NCI-H1694 treated with DMSO at 0.1 percent for 48 hours (cell line): Measurements from ENCODE around the gene MUSK.
"Not testable (repeated sequence)": the region's sequence is repeated elsewhere in the genome, so short reads cannot be mapped to it uniquely, and the experiment has no call there.

Source experiments
- DNase-seq: peaks from one replicate; lab custom pipeline; 2025; lab: John Stamatoyannopoulos, UW

The MUSK gene

DNA sequence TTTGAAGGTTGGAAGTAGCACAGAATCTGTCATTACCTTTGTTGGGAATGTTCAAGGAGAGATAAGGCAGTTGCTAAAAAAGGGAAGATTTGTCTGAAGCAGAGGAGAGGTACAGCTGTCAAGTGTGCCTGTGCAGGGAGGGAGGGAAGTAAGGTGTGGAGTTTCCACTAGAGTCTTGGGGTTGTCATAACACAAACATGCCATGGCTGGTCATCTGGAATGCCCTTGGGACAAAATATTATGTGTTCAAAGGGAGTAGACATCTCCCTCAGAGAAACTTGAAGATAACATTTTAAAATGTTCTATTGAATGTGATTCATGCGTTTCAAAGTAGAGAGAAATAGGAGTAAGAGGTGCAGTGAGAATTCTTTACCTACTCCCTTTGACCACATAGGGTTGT lies 95.0 kb downstream of the MUSK start:
- DNase-seq: no peak

DNA sequence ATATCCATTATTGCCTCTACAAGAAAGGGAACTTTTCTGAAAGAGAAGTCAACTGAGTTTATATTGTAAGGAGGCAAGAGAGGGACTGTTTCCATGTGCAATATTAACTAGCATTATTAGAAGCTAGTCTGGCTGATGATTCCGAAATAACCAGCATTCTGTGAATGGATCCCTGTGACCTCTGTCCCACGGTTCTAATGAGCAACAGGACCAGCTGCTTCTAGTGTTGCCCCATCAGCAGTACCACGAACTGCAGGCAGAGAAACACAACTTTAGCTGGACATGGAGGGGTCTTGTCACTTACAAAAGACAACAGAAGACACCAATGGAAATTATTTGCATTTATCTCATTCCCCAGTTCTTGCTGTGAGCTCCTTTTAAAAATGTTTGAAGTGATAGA lies 95.4 kb downstream of the MUSK start:
- no peak for DNase-seq

DNA sequence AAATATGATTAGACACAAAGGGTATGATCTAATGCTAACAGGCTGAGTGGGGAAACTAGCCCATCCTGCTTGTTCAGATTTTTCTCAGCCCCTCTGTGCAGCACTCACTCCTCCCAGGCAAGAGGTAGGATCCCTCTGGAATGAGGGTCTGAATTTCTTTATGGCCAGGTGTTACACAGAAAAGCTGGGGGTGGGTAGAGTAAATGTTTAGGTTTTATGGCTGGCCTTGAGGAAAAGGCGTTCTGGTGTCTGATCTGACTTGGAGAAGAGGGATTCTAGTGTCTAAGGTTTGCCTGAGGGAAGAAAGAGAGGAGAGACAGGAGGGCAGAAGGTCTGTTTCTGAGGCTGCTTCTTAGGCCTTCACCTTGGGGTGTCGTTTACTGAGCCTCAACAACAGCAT lies 97.3 kb downstream of the MUSK start:
- DNase-seq: no peak

DNA sequence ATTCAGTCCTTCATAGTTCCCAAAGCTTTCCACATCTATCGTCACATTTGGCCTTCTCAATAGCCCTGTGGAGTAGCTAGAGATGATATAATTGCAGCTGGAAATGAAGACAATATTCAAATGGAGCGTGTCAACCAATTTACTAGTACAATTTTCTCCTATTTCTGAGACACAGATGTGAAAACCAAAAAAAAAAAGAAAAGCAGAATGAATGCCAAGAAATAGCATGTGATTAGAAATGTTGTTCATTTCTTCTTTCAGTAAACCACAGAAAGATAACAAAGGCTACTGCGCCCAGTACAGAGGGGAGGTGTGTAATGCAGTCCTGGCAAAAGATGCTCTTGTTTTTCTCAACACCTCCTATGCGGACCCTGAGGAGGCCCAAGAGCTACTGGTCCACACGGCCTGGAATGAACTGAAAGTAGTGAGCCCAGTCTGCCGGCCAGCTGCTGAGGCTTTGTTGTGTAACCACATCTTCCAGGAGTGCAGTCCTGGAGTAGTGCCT lies 99.0 kb downstream of the MUSK start:
- no peak for DNase-seq

DNA sequence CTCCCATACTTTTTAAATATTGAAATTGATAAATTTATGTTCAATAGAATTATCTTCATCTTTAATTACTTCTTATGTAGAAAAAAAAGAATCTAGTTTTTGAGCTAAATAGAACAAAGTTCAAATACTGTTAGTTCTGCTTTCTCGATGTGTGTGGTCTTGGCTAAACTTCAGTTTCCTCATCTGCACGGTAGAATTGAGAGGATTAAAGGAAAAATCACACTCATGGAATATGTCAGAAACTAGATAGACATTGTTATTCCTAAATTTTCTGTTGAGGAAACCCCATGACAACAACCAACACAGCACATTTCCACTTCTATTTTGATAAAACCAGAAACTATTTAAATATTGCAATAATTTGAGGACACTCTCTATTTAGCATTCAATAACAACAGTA lies 100.3 kb downstream of the MUSK start:
- no peak for DNase-seq

DNA sequence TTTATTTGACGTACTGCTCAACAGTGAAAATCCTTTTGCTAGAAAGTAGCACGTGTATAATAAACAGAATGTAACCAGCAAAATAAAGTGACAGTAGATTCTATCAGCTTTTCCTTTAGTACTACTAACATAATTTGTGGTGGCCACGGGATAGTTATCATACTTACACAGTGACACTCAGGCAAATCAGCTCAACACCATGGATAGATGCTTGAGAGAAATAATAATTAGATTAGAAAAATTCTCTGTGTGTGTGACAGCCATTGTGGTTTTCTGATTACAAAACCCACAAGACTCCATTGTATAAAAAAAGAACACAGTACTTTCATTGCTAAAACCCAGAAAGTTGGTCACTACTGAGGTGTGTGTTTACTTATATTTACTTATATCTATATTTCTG lies 101.1 kb downstream of the MUSK start:
- no peak for DNase-seq

DNA sequence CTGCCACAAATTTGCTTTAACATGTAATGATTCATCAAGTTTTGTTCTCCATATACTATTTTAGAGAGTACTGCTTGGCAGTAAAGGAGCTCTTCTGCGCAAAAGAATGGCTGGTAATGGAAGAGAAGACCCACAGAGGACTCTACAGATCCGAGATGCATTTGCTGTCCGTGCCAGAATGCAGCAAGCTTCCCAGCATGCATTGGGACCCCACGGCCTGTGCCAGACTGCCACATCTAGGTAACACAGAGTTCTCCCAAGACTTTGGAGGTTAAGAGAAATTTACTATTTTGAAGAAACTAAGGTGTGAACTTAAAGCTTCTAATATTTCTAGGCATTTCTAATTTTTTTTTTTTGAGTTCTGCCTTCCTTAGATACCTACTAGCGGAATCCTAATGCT lies 107.1 kb downstream of the MUSK start:
- no peak for DNase-seq

DNA sequence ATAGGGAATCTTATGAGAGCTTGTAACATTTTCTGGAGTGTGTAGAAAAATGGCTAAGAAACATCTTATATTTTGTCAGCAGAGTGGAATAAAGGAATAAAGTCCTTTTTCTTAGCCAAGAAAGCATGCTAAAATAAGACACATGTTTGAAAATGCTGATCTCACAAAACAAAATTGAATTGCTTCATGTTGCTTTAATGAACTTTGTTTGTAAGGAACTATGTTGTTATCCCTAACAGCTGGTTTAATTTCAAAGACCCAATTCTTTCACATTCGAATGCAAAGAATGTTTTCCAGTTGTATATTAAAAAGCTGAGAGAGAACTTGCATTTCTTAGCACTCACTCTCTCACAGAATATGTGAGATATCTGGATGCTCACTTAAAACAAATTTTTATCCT lies 107.6 kb downstream of the MUSK start:
- no peak for DNase-seq

DNA sequence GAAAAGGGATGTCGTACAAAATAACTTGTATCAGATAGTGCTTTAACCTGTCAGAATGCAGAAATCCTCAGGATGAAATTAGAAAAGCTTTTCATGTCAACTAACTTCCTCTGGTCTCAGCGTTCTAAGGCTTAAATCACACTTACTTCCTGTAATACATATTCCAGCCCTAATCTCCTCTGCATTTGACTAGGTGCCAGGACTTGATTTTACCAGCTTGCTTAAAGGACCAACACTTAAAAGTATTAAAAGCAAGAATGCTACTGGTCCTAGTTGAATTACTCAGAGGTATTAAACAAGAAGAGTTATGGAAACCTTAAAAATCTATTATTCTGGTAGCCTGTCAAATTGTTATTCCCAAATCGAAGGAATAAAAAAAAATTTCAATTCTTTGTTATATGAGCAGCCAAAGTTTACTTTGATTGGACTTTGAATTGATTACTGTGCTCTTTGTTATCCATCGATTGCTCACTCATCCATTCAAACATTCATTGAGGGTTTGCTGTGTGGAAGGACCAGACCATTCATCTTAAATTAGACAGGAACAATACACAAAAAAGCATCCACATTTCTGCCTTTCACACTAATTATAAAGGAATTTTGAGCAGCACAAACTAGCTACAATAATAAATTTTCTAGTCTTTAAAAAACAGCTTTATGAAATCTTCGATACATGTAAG lies 108.7 kb downstream of the MUSK start:
- DNase-seq: no peak

DNA sequence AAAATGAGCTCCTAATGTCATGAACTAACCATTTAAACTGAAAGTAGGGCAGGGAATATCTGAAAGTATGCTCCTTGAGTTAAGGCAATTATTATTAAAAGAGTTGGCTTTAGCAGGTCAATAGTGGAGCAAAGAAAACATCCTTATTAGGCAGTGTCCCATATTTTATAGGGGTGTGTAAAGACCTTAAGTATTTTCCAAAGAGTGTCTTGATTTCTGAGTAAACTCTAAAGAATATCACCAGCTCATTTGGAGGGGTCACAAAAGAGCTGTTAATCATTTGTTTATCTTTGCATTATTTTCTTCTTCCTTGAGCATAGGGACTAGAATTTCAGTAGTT lies 109.3 kb downstream of the MUSK start:
- DNase-seq: no peak

DNA sequence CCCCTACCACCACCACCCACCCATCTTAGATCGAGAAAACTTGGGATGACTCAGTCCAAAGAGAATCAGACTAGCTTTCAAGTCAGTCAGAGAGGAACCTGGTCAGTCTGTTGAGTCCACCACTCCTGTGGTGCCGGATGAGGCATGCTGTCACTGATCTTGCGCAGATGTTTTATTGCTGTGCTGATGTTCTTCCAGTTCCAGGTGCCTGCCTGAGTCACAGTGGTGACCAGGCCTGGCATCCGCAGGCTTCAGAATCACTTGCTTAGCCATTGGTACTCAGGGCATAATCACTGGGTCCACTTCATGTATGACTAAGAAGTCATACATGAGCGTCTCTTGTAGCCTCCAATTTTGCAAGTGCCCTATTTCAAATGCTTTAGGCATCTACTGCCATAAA lies 114.1 kb downstream of the MUSK start:
- no peak for DNase-seq

DNA sequence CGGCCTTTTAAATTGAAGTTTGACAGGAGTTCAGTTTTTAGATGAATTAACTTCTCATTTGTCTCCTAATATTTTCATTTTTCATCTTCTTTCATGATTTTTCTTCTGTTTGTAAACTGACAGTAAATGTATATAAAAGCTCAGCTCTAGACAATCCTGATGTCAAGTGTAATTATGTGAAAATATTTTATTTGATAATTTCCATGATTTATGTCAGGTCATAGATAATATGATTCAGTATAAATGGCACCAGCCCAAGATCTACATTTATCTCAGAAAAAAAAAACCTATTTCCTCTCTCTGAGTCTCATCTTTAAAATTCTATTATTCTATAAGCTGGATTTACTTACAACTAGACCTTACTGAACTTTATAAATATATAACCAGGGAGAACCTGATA lies 115.7 kb downstream of the MUSK start:
- no peak for DNase-seq

DNA sequence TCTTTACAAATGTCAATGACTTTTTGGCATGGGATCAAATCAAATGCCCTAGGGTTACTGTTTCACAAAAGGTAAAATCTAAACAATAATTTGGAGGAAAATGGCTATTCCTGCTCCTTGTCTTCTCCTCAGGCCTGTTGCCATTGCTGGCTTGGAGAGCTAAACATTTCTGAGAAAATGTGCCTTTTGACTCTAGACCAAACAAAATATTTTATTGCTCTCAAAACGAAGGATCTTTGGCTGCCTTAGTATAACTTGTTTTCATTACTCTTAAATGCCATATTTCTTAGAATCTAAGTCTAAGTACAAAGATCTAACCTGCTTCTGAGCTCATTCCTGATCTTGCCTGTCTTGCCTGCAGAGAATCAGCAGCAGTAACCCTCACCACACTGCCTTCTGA lies 116.6 kb downstream of the MUSK start:
- no peak for DNase-seq

DNA sequence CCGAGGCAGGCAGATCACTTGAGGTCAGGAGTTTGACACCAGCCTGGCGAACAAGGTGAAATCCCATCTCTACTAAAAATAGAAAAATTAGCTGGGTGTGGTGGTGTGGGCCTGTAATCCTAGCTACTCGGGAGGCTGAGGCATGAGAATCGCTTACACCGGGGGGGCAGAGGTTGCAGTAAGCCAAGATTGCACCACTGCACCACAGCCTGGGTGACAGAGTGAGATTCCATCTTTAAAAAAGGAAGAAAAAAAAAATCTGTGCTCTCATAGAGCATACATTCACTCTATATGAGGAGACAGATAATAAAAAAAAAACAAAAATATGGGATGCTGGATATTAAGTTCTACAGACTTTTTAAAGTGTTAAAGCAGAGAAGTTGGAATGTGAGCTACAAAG lies 119.8 kb downstream of the MUSK start:
- DNase-seq: not testable (repeated sequence)

DNA sequence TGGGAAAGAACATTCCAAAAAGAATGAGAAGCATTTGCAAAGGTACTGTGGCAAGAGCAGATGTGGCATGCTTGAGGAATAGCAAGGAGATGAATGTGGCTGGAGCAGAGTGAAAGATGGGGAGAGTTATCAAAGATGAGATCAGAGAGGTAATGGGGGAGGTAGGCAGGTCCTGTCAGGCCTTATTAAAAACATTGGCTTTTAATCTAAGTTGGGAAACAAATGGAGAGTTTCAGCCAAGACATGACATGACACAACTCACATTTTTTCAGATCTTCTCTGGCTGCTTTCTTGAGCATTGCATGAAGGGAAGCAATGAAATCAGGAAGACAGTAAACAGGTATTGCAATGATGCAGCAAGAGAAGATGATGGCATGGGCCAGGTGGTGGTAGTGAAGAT lies 120.3 kb downstream of the MUSK start:
- no peak for DNase-seq

DNA sequence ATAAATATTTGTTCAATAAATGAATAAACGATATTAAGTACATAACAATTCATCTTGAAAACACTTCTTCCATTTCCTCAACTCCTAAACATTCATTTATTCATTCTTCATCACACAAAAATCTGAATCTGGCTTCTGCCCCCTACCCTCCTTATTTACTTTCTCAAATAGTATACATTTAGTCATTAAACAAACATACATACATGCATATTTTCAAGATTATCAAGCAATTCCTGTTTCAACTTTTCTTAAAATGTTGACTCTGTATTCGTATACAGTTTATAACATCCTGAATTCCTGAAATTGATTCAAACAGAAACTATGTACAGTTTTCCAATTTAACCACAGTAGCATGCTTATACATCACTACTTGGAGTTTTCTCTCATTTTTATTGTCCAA lies 129.0 kb downstream of the MUSK start:
- DNase-seq: no peak

DNA sequence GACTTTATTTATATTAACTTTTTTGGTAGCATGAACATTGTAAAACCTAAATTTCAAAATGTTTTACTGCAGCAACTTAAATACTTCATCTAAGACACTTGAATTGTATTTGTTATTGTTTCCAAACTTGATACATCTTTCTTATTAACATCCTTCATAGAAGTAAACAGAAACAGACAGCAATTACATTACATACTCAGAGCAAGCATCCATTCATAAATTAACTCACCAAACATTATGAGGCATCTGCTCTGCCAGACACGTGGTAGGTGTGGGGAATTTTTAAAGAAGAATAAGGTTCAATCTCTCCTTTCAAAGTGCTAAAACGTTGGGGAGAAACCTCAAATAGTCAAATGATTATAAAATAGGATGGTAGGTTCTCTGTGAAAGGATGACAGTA lies 130.8 kb downstream of the MUSK start:
- no peak for DNase-seq

DNA sequence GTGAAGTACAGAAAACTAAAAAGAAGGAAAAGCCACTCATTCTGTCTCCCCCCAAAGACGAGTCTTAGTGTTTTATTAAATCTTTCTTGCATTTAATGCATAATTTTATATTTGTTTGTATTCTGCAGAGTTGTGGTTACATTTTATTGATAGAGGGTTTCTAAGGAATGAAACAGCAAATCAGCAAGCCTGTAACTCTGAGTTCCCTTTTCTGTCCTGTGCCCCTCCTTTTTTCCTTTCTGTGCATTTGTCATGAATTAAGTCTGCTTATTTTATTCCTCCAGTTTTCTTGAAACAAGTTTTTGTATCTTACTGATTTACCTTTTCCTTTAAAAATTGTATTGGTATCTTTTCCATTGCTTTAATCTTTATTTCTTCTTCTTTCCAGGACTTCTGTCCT lies 132.8 kb downstream of the MUSK start:
- no peak for DNase-seq

DNA sequence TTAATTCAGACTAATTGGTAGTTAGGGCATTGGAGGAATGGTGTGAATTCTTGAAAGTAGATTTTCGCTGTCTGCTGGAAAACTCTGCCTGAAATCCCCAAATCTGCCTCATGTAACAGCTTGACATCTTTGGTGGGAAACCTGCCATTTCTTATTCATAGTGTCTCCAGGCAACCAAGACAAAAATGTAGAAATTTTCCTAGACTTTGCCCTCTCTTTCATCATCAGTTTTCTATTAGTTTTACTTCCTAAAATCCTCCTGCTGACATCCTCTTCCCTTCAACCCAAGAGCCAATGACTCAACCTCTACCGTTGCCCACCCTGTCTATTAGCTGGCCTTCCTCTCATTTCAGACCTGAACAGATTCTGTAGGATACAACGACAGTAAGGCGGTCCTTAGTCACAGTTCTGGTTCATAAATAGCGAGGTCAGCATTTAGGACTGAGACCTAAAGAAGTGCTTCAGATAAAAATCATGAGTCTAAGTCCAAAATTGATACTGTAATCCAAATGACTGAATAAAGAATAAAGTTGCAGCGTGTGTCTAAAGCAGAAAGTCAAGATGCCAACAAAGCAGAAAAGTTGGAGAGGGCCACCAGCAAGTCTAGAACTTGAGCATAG lies 133.9 kb downstream of the MUSK start:
- DNase-seq: no peak

DNA sequence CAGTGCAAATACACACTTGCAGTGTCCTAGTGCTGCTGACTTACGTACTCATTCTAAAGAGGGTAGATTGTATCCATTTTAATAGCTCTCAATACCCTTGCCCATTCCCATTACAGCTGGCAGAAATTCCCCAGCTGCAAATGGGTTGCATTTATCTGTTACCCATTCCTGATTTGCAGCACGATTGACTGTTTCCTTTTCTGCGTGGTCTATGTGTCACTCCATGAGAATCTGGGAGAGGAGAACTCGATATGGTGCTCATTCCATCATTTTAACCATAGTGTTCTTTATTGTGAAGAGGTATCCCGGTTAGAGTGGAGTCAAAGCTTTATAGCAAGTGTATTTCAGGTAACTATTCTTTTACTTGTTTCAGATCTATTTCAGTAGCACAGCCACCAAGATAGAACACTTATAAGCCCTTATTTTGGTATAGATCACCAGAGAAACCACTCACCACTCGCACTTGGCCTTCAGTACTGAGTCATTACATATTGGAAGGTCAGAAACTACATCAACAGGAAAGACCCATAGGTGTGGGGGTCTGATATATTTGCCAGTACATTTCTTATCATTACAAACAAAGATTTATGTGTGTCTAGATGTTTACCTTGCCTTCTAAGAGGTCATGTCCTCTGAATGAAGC lies 139.5 kb downstream of the MUSK start:
- DNase-seq: no peak

DNA sequence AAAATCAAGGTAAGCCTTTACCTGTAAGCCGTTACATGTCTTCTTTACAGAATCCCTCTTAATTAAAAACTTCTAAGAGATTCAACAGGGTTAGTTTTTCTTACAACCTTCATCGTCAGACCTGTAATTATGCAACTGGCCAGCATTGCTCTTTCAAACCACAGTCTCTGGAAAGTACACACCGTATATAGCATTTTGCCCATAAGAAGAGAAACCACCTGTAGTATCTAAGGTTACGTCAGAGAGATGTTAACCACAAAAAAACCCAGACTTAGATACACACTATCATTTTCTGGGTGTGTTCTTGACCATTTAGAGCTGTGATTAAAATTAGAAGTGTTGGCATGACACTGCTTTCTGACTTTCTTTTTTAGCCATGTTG lies 140.0 kb downstream of the MUSK start:
- DNase-seq: no peak

DNA sequence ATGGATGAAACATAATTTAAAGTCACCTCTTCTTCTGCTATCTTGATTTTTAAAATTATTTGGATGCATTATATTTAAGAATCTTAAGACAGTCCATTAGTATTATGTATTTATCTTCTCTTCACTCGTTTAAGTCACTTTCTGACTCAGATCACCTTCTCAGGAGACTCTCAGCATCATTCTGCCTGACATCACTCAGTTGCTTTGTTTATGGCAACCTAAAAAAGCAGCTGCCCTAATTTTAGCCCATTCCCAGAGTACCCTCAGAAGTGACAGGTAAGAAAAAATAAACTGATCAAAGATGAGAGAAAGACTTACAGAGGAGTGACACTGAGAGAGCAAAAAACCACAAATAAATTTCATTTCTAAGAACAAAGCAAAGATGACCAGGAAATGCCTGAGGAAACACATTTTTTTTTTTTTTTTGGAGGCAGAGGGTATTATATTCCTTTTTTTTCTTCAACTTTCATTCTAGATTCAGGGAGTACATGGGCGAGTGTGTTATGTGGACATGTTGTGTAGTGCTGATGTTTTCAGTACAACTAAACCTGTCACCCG lies 140.5 kb downstream of the MUSK start:
- no peak for DNase-seq

DNA sequence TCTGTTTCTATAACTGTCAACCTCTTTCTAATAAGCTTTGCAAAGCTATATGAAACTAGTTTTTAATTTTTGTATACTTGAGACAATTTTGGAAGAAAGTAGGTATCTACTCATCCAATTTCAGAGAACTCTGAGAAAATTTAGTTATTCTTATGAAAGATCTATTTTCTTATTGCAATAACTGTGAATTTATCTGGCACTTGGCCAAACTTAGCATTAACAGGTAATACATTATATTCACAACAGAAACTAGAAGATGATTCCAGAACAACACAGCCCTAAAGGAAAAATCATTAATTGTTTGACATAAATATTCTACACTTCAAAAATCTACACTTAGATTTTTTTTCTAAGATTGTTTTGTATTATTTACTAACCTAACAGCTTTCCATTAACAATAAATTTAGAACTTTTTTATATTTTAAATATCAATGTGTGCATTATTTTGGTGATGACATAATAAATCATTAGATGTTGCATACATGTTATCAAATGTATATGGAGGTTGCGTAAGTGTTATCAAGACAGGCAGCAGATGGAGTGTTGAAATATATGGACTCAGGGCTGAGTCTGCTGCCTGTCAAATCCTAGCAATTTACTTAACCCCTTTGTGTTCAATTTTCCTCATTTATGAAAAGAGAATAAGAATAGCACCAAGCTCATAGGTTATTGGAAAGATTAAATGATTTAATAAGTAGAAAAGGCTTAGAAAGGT lies 141.8 kb downstream of the MUSK start:
- no peak for DNase-seq
